LNCaP clone FGC (cell line): ENCODE data around the gene LTA.

ENCODE experiments used
- DNase-seq: peaks from one replicate; pipeline ENCODE4 v3.0.0-alpha.2; 2011; ENCODE audit warnings: low read depth
- H3K4me3 ChIP-seq: 2 replicates; pipeline ENCODE4 v1.5.1; 2011; ENCODE audit warnings: mild to moderate bottlenecking, low read depth, low read length, control low read depth
- TF ChIP-seq, protein P1 (sequence below): IDR thresholded peaks from 2 replicates; pipeline ENCODE4 v1.5.1; 2012; ENCODE audit warnings: mild to moderate bottlenecking; ENCODE audit not compliant: control insufficient read depth, insufficient read depth; ENCODE audit errors: extremely low read depth

LTA gene

DNA sequence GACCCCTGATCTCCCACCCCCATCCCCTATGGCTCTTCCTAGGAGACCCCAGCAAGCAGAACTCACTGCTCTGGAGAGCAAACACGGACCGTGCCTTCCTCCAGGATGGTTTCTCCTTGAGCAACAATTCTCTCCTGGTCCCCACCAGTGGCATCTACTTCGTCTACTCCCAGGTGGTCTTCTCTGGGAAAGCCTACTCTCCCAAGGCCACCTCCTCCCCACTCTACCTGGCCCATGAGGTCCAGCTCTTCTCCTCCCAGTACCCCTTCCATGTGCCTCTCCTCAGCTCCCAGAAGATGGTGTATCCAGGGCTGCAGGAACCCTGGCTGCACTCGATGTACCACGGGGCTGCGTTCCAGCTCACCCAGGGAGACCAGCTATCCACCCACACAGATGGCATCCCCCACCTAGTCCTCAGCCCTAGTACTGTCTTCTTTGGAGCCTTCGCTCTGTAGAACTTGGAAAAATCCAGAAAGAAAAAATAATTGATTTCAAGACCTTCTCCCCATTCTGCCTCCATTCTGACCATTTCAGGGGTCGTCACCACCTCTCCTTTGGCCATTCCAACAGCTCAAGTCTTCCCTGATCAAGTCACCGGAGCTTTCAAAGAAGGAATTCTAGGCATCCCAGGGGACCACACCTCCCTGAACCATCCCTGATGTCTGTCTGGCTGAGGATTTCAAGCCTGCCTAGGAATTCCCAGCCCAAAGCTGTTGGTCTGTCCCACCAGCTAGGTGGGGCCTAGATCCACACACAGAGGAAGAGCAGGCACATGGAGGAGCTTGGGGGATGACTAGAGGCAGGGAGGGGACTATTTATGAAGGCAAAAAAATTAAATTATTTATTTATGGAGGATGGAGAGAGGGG lies 1.4 kb downstream of the LTA start:
- no peak overlapping the region for H3K4me3 ChIP-seq
- DNase-seq, result no peak
- TF ChIP-seq, protein P1, sequence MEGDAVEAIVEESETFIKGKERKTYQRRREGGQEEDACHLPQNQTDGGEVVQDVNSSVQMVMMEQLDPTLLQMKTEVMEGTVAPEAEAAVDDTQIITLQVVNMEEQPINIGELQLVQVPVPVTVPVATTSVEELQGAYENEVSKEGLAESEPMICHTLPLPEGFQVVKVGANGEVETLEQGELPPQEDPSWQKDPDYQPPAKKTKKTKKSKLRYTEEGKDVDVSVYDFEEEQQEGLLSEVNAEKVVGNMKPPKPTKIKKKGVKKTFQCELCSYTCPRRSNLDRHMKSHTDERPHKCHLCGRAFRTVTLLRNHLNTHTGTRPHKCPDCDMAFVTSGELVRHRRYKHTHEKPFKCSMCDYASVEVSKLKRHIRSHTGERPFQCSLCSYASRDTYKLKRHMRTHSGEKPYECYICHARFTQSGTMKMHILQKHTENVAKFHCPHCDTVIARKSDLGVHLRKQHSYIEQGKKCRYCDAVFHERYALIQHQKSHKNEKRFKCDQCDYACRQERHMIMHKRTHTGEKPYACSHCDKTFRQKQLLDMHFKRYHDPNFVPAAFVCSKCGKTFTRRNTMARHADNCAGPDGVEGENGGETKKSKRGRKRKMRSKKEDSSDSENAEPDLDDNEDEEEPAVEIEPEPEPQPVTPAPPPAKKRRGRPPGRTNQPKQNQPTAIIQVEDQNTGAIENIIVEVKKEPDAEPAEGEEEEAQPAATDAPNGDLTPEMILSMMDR, result no peak

DNA sequence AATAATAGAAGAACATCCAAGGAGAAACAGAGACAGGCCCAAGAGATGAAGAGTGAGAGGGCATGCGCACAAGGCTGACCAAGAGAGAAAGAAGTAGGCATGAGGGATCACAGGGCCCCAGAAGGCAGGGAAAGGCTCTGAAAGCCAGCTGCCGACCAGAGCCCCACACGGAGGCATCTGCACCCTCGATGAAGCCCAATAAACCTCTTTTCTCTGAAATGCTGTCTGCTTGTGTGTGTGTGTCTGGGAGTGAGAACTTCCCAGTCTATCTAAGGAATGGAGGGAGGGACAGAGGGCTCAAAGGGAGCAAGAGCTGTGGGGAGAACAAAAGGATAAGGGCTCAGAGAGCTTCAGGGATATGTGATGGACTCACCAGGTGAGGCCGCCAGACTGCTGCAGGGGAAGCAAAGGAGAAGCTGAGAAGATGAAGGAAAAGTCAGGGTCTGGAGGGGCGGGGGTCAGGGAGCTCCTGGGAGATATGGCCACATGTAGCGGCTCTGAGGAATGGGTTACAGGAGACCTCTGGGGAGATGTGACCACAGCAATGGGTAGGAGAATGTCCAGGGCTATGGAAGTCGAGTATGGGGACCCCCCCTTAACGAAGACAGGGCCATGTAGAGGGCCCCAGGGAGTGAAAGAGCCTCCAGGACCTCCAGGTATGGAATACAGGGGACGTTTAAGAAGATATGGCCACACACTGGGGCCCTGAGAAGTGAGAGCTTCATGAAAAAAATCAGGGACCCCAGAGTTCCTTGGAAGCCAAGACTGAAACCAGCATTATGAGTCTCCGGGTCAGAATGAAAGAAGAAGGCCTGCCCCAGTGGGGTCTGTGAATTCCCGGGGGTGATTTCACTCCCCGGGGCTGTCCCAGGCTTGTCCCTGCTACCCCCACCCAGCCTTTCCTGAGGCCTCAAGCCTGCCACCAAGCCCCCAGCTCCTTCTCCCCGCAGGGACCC lies 2.3 kb downstream of the LTA start:
- no peak for DNase-seq
- TF ChIP-seq, protein P1, result no peak
- H3K4me3 ChIP-seq, result no peak overlapping the region

DNA sequence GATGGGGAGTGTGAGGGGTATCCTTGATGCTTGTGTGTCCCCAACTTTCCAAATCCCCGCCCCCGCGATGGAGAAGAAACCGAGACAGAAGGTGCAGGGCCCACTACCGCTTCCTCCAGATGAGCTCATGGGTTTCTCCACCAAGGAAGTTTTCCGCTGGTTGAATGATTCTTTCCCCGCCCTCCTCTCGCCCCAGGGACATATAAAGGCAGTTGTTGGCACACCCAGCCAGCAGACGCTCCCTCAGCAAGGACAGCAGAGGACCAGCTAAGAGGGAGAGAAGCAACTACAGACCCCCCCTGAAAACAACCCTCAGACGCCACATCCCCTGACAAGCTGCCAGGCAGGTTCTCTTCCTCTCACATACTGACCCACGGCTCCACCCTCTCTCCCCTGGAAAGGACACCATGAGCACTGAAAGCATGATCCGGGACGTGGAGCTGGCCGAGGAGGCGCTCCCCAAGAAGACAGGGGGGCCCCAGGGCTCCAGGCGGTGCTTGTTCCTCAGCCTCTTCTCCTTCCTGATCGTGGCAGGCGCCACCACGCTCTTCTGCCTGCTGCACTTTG lies 3.3 kb downstream of the LTA start, which contains the start of gene TNF:
TSS of gene TNF (plus strand) at position 231 of the 567 bp plus-strand sequence. CDS start at position 408, 177 bp downstream.
- no peak for DNase-seq
- no peak within 1 kb of the TSS for H3K4me3 ChIP-seq
- TF ChIP-seq, protein P1, result no peak

DNA sequence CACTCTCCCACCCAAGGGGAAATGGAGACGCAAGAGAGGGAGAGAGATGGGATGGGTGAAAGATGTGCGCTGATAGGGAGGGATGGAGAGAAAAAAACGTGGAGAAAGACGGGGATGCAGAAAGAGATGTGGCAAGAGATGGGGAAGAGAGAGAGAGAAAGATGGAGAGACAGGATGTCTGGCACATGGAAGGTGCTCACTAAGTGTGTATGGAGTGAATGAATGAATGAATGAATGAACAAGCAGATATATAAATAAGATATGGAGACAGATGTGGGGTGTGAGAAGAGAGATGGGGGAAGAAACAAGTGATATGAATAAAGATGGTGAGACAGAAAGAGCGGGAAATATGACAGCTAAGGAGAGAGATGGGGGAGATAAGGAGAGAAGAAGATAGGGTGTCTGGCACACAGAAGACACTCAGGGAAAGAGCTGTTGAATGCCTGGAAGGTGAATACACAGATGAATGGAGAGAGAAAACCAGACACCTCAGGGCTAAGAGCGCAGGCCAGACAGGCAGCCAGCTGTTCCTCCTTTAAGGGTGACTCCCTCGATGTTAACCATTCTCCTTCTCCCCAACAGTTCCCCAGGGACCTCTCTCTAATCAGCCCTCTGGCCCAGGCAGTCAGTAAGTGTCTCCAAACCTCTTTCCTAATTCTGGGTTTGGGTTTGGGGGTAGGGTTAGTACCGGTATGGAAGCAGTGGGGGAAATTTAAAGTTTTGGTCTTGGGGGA lies 4.0 kb downstream of the LTA start:
- H3K4me3 ChIP-seq, result no peak overlapping the region
- TF ChIP-seq, protein P1, result no peak
- DNase-seq, result no peak

DNA sequence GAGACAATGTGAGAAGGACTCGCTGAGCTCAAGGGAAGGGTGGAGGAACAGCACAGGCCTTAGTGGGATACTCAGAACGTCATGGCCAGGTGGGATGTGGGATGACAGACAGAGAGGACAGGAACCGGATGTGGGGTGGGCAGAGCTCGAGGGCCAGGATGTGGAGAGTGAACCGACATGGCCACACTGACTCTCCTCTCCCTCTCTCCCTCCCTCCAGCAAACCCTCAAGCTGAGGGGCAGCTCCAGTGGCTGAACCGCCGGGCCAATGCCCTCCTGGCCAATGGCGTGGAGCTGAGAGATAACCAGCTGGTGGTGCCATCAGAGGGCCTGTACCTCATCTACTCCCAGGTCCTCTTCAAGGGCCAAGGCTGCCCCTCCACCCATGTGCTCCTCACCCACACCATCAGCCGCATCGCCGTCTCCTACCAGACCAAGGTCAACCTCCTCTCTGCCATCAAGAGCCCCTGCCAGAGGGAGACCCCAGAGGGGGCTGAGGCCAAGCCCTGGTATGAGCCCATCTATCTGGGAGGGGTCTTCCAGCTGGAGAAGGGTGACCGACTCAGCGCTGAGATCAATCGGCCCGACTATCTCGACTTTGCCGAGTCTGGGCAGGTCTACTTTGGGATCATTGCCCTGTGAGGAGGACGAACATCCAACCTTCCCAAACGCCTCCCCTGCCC lies 4.9 kb downstream of the LTA start:
- no peak overlapping the region for H3K4me3 ChIP-seq
- TF ChIP-seq, protein P1, result no peak
- DNase-seq, result no peak

DNA sequence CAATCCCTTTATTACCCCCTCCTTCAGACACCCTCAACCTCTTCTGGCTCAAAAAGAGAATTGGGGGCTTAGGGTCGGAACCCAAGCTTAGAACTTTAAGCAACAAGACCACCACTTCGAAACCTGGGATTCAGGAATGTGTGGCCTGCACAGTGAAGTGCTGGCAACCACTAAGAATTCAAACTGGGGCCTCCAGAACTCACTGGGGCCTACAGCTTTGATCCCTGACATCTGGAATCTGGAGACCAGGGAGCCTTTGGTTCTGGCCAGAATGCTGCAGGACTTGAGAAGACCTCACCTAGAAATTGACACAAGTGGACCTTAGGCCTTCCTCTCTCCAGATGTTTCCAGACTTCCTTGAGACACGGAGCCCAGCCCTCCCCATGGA lies 5.5 kb downstream of the LTA start:
- TF ChIP-seq, protein P1, result no peak
- DNase-seq, result no peak
- H3K4me3 ChIP-seq, result no peak overlapping the region
